Measurements from ENCODE around the gene RFX4.

The RFX4 gene

GRCh38 chr12:106584104-106585064, 1.6 kb downstream of the RFX4 start:
- CTCF ChIA-PET: interaction anchor here (1.6 kb wide), 1 partner anchor 258 kb away, joined by 3 read pairs; no protein-coding TSS in a partner anchor
- H3K9me3 Mint-ChIP-seq: no peaks in the 10 kb centered on the region
- no peaks in the 10 kb centered on the region for H3K36me3 Mint-ChIP-seq
- H3K27me3 Mint-ChIP-seq: peaks cover 100% of the 10 kb centered on the region
- no peak overlapping the region for H3K27ac Mint-ChIP-seq
- peak overlapping the region; percentile 21 for H3K4me3 Mint-ChIP-seq
- DNase-seq: no peak
- H3K4me1 Mint-ChIP-seq: peaks cover 21% of the 10 kb centered on the region

DNA sequence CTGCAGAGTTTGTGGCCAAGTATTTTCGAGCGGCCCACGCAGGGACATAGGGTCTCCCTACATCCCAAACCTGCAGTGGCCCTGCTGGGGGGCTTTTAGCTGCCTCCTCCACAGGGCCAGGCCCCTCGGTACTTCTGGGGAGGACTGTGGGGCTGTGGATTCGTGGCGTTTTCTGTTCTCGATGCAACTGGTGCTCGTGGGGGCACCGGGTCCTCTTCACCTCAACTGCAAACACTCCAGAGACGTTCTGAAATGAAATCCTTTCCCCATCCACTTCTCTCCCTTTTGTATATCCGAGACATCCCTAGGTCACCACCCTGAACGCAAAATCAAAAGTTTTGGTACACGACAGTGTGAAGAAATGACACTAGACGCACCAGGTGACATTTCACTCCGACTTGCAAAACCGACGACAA, 2.3 kb downstream of the RFX4 start:
- no peak overlapping the region for H3K27ac Mint-ChIP-seq
- H3K4me1 Mint-ChIP-seq: peaks cover 21% of the 10 kb centered on the region
- H3K4me3 Mint-ChIP-seq: no peak overlapping the region
- peaks cover 99% of the 10 kb centered on the region for H3K27me3 Mint-ChIP-seq
- no peaks in the 10 kb centered on the region for H3K9me3 Mint-ChIP-seq
- CTCF ChIA-PET: no interaction called here
- H3K36me3 Mint-ChIP-seq: no peaks in the 10 kb centered on the region
- DNase-seq: no peak

DNA sequence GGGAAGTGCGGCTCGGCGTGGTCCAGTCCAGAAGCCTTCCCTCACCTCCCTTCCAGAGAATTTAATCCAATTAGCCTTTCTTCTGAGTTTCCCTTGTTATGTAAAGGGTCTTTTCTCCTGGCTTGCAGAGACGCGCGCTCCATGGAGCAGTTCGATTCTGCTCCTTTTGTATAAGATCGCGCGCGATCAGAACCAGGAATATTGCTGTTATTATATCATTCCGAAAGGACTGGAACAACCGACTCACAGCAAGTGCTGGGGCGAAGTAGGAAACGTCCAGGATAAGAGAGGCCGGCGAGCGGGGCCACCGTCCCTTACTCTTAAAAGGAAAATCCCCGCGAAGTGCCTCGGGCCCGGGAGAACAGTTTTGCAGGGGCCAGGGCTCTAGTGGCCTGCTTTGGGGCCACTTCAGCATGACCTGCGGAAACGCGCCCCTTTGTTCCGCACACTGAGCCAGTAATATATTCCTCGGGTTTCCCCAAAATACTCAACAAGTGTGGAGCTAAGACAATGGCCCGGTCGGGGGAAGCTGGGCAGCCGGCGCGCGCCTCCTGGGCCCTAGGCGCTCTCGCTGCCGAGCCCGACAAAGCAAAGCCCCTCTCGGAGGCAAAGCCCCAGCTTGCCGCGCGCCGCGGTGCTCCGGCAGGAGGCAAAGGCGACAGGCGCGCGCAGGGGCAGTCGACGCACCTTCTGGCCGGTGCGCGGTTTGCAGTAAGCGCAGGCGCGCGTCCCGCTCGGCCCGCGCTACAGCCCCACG, 2.9 kb downstream of the RFX4 start:
- Mint-ChIP-seq H3K27ac (no peak overlapping the region), H3K9me3 (no peaks in the 10 kb centered on the region), H3K4me3 (no peak overlapping the region), H3K36me3 (no peaks in the 10 kb centered on the region), H3K27me3 (peaks cover 98% of the 10 kb centered on the region), H3K4me1 (peaks cover 21% of the 10 kb centered on the region)
- no peak for DNase-seq
- CTCF ChIA-PET: no interaction called here

- CTCF ChIA-PET: no interaction called here
- H3K27me3 Mint-ChIP-seq: peaks cover 96% of the 10 kb centered on the region
- no peak overlapping the region for H3K27ac Mint-ChIP-seq
These were observed 3.5 kb downstream of the RFX4 start for GRCh38 chr12:106586278-106586802.

GRCh38 chr12:106586803-106587684, 4.2 kb downstream of the RFX4 start:
- DNase-seq: no peak

More at GRCh38 chr12:106586278-106586802, 3.5 kb downstream of the RFX4 start:
- Mint-ChIP-seq H3K4me3 (no peak overlapping the region), H3K4me1 (peaks cover 21% of the 10 kb centered on the region), H3K9me3 (no peaks in the 10 kb centered on the region), H3K36me3 (no peaks in the 10 kb centered on the region)
- no peak for DNase-seq

DNA sequence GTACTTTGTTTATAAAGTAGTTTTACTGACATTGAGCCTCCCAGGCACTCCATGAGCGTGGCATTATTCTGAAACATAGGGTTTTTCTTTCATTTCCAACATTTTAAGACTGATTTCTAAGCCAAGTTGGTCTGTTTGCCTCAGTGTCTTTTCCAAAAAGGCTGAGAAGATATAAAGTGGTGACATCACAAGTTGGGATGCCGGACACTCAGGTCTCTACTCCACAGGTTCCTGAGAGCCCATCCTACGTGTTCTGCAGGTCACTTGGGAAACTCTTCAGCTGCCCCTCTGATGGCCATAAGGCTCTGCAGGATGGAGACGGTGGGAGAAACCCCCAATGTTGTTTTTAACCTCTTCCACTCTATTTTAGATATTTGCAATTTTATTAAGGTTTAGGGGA, 6.0 kb downstream of the RFX4 start:
- no peak for DNase-seq
- H3K27ac Mint-ChIP-seq: no peak overlapping the region
- no peaks in the 10 kb centered on the region for H3K9me3 Mint-ChIP-seq
- peaks cover 12% of the 10 kb centered on the region for H3K4me1 Mint-ChIP-seq
- H3K4me3 Mint-ChIP-seq: no peak overlapping the region
- CTCF ChIA-PET: interaction anchor here (1.0 kb wide), 1 partner anchor 330 kb away, joined by 3 read pairs; no protein-coding TSS in a partner anchor
- peaks cover 84% of the 10 kb centered on the region for H3K27me3 Mint-ChIP-seq
- no peaks in the 10 kb centered on the region for H3K36me3 Mint-ChIP-seq

More at GRCh38 chr12:106586803-106587684, 4.2 kb downstream of the RFX4 start:
- CTCF ChIA-PET: no interaction called here
- no peaks in the 10 kb centered on the region for H3K36me3 Mint-ChIP-seq
- H3K27me3 Mint-ChIP-seq: peaks cover 89% of the 10 kb centered on the region
- H3K4me3 Mint-ChIP-seq: no peak overlapping the region
- peaks cover 19% of the 10 kb centered on the region for H3K4me1 Mint-ChIP-seq
- no peak overlapping the region for H3K27ac Mint-ChIP-seq
- no peaks in the 10 kb centered on the region for H3K9me3 Mint-ChIP-seq

DNA sequence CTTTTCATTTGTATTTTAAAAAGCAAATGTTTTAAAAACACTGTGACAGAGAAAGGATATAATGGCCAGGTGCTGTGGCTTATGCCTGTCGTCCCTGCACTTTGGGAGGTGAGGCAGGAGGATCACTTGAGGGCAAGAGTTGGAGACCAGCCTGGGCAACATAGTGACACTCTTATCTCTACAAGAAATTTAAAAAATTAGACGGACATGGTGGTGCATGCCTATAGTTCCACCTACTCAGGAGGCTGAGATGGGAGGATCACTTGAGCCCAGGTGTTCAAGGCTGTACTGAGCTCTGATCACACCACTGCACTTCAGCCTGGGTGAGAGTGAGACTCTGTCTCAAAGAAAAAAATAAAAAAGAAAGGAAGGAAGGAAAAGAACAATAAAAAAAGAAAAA, 7.8 kb downstream of the RFX4 start:
- no peaks in the 10 kb centered on the region for H3K36me3 Mint-ChIP-seq
- CTCF ChIA-PET: no interaction called here
- H3K27ac Mint-ChIP-seq: no peak overlapping the region
- no peak for DNase-seq
- peaks cover 8% of the 10 kb centered on the region for H3K4me1 Mint-ChIP-seq
- H3K4me3 Mint-ChIP-seq: no peak overlapping the region
- no peaks in the 10 kb centered on the region for H3K9me3 Mint-ChIP-seq
- H3K27me3 Mint-ChIP-seq: peaks cover 84% of the 10 kb centered on the region

DNA sequence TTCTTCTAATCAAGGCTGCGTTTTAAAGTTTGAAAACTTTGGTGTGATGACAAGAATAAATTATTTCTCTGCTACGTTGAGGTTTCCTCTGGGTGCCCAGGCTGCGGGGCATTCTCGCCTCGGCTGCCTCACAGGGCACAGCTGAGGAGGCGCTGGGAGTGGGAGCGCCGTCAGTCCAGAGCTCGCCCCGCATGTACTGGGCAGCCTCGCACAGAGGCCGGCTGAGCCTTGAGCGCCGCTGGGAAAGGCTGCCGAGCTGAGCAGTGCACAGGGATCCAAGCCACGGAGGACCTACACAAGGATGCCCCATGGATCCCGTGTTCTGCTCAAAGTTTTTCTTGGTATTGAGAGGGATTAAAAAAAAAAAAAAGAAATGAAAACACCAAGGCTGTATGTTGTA, 11.6 kb downstream of the RFX4 start:
- H3K4me1 Mint-ChIP-seq: peaks cover 7% of the 10 kb centered on the region
- no peak overlapping the region for H3K4me3 Mint-ChIP-seq
- H3K36me3 Mint-ChIP-seq: no peaks in the 10 kb centered on the region
- no peak for DNase-seq
- no peak overlapping the region for H3K27ac Mint-ChIP-seq
- peaks cover 56% of the 10 kb centered on the region for H3K27me3 Mint-ChIP-seq
- CTCF ChIA-PET: no interaction called here
- no peaks in the 10 kb centered on the region for H3K9me3 Mint-ChIP-seq

- DNase-seq: no peak
- peaks cover 7% of the 10 kb centered on the region for H3K4me1 Mint-ChIP-seq
- H3K4me3 Mint-ChIP-seq: no peak overlapping the region
- CTCF ChIA-PET: no interaction called here
- no peak overlapping the region for H3K27ac Mint-ChIP-seq
- no peaks in the 10 kb centered on the region for H3K9me3 Mint-ChIP-seq
- H3K36me3 Mint-ChIP-seq: no peaks in the 10 kb centered on the region
- H3K27me3 Mint-ChIP-seq: peaks cover 50% of the 10 kb centered on the region
These were observed 12.5 kb downstream of the RFX4 start for GRCh38 chr12:106595268-106595667.

GRCh38 chr12:106598003-106598402, 15.2 kb downstream of the RFX4 start:
- H3K4me3 Mint-ChIP-seq: no peak overlapping the region
- H3K9me3 Mint-ChIP-seq: no peaks in the 10 kb centered on the region
- H3K27ac Mint-ChIP-seq: no peak overlapping the region
- CTCF ChIA-PET: no interaction called here
- no peaks in the 10 kb centered on the region for H3K36me3 Mint-ChIP-seq
- DNase-seq: no peak
- H3K4me1 Mint-ChIP-seq: peaks cover 7% of the 10 kb centered on the region
- peaks cover 33% of the 10 kb centered on the region for H3K27me3 Mint-ChIP-seq

- no peak for DNase-seq
- Mint-ChIP-seq H3K4me1 (peaks cover 3% of the 10 kb centered on the region), H3K36me3 (no peaks in the 10 kb centered on the region), H3K4me3 (no peak overlapping the region), H3K27me3 (peaks cover 23% of the 10 kb centered on the region), H3K9me3 (no peaks in the 10 kb centered on the region), H3K27ac (no peak overlapping the region)
- CTCF ChIA-PET: interaction anchor here (1.0 kb wide), 1 partner anchor 242 kb away, joined by 3 read pairs; no protein-coding TSS in a partner anchor
These were observed 16.5 kb downstream of the RFX4 start for GRCh38 chr12:106599302-106599701.

GRCh38 chr12:106600503-106600902, 17.7 kb downstream of the RFX4 start:
- no peaks in the 10 kb centered on the region for H3K9me3 Mint-ChIP-seq
- no peak for DNase-seq
- H3K4me1 Mint-ChIP-seq: no peaks in the 10 kb centered on the region
- no peak overlapping the region for H3K27ac Mint-ChIP-seq
- no peak overlapping the region for H3K4me3 Mint-ChIP-seq
- H3K27me3 Mint-ChIP-seq: peaks cover 12% of the 10 kb centered on the region
- H3K36me3 Mint-ChIP-seq: no peaks in the 10 kb centered on the region
- CTCF ChIA-PET: no interaction called here

GRCh38 chr12:106601031-106601430, 18.2 kb downstream of the RFX4 start:
- no peak for DNase-seq
- peaks cover 14% of the 10 kb centered on the region for H3K27me3 Mint-ChIP-seq
- no peaks in the 10 kb centered on the region for H3K9me3 Mint-ChIP-seq
- CTCF ChIA-PET: no interaction called here
- no peak overlapping the region for H3K27ac Mint-ChIP-seq
- H3K4me3 Mint-ChIP-seq: no peak overlapping the region
- H3K4me1 Mint-ChIP-seq: no peaks in the 10 kb centered on the region
- H3K36me3 Mint-ChIP-seq: no peaks in the 10 kb centered on the region

GRCh38 chr12:106601496-106601895, 18.7 kb downstream of the RFX4 start:
- H3K4me3 Mint-ChIP-seq: no peak overlapping the region
- peaks cover 10% of the 10 kb centered on the region for H3K27me3 Mint-ChIP-seq
- H3K4me1 Mint-ChIP-seq: no peaks in the 10 kb centered on the region
- no peaks in the 10 kb centered on the region for H3K36me3 Mint-ChIP-seq
- H3K9me3 Mint-ChIP-seq: no peaks in the 10 kb centered on the region
- no peak for DNase-seq
- H3K27ac Mint-ChIP-seq: no peak overlapping the region
- CTCF ChIA-PET: no interaction called here
